ENCODE data around the gene HPSE2.

HPSE2 gene

GRCh38 chr10:98642281-98642680 is 593.4 kb downstream of the HPSE2 start:
- 86 to 95% methylated on average over 1 to 2 of the region's 2 CpGs for WGBS, 2 experiments
- Histone ChIP-seq H3K27ac (ENCODE audit: insufficient read depth, low read depth, low read length, poor library complexity, severe bottlenecking) (no peak overlapping the region), H3K9me3 (ENCODE audit: control insufficient read depth, low read length) (no peaks in the 10 kb centered on the region), H3K4me3 (ENCODE audit: insufficient read depth, low read depth, low read length) (no peak overlapping the region), H3K4me1 (ENCODE audit: control insufficient read depth, insufficient read depth, low read length) (peaks cover 11% of the 10 kb centered on the region), H3K36me3 (ENCODE audit: control insufficient read depth, insufficient read depth, low read length) (no peaks in the 10 kb centered on the region), H3K27me3 (ENCODE audit: control insufficient read depth, insufficient read depth, low read length, poor library complexity, severe bottlenecking) (no peaks in the 10 kb centered on the region)

GRCh38 chr10:98638920-98639319 is 596.7 kb downstream of the HPSE2 start:
- Histone ChIP-seq H3K4me3 (ENCODE audit: insufficient read depth, low read depth, low read length) (no peak overlapping the region), H3K27me3 (ENCODE audit: control insufficient read depth, insufficient read depth, low read length, poor library complexity, severe bottlenecking) (no peaks in the 10 kb centered on the region), H3K27ac (ENCODE audit: insufficient read depth, low read depth, low read length, poor library complexity, severe bottlenecking) (no peak overlapping the region), H3K36me3 (ENCODE audit: control insufficient read depth, insufficient read depth, low read length) (no peaks in the 10 kb centered on the region), H3K9me3 (ENCODE audit: control insufficient read depth, low read length) (no peaks in the 10 kb centered on the region), H3K4me1 (ENCODE audit: control insufficient read depth, insufficient read depth, low read length) (no peaks in the 10 kb centered on the region)
- WGBS, 2 experiments, result 83 to 84% methylated on average over 5 of the region's 5 CpGs

GRCh38 chr10:98636921-98637329 is 598.7 kb downstream of the HPSE2 start:
- Histone ChIP-seq H3K4me1 (ENCODE audit: control insufficient read depth, insufficient read depth, low read length) (no peaks in the 10 kb centered on the region), H3K27ac (ENCODE audit: insufficient read depth, low read depth, low read length, poor library complexity, severe bottlenecking) (no peak overlapping the region), H3K9me3 (ENCODE audit: control insufficient read depth, low read length) (no peaks in the 10 kb centered on the region)

GRCh38 chr10:98632456-98633150 is 603.0 kb downstream of the HPSE2 start:
- Histone ChIP-seq H3K4me3 (ENCODE audit: insufficient read depth, low read depth, low read length) (no peak overlapping the region), H3K4me1 (ENCODE audit: control insufficient read depth, insufficient read depth, low read length) (no peaks in the 10 kb centered on the region), H3K9me3 (ENCODE audit: control insufficient read depth, low read length) (no peaks in the 10 kb centered on the region), H3K27me3 (ENCODE audit: control insufficient read depth, insufficient read depth, low read length, poor library complexity, severe bottlenecking) (no peaks in the 10 kb centered on the region), H3K27ac (ENCODE audit: insufficient read depth, low read depth, low read length, poor library complexity, severe bottlenecking) (no peak overlapping the region), H3K36me3 (ENCODE audit: control insufficient read depth, insufficient read depth, low read length) (no peaks in the 10 kb centered on the region)
- 82 to 87% methylated on average over 7 of the region's 7 CpGs for WGBS, 2 experiments

More at GRCh38 chr10:98636921-98637329, 598.7 kb downstream of the HPSE2 start:
- H3K27me3 ChIP-seq (ENCODE audit: control insufficient read depth, insufficient read depth, low read length, poor library complexity, severe bottlenecking), result no peaks in the 10 kb centered on the region
- no peaks in the 10 kb centered on the region for H3K36me3 ChIP-seq (ENCODE audit: control insufficient read depth, insufficient read depth, low read length)
- H3K4me3 ChIP-seq (ENCODE audit: insufficient read depth, low read depth, low read length), result no peak overlapping the region

- Histone ChIP-seq H3K36me3 (ENCODE audit: control insufficient read depth, insufficient read depth, low read length) (no peaks in the 10 kb centered on the region), H3K27me3 (ENCODE audit: control insufficient read depth, insufficient read depth, low read length, poor library complexity, severe bottlenecking) (no peaks in the 10 kb centered on the region), H3K9me3 (ENCODE audit: control insufficient read depth, low read length) (no peaks in the 10 kb centered on the region), H3K4me1 (ENCODE audit: control insufficient read depth, insufficient read depth, low read length) (no peaks in the 10 kb centered on the region), H3K4me3 (ENCODE audit: insufficient read depth, low read depth, low read length) (no peak overlapping the region), H3K27ac (ENCODE audit: insufficient read depth, low read depth, low read length, poor library complexity, severe bottlenecking) (no peak overlapping the region)
- 97 to 98% methylated on average over 1 of the region's 1 CpG for WGBS, 2 experiments
These were observed 607.4 kb downstream of the HPSE2 start for GRCh38 chr10:98628206-98628605.

- Histone ChIP-seq H3K27me3 (ENCODE audit: control insufficient read depth, insufficient read depth, low read length, poor library complexity, severe bottlenecking) (no peaks in the 10 kb centered on the region), H3K36me3 (ENCODE audit: control insufficient read depth, insufficient read depth, low read length) (no peaks in the 10 kb centered on the region), H3K4me3 (ENCODE audit: insufficient read depth, low read depth, low read length) (no peak overlapping the region), H3K27ac (ENCODE audit: insufficient read depth, low read depth, low read length, poor library complexity, severe bottlenecking) (no peak overlapping the region), H3K4me1 (ENCODE audit: control insufficient read depth, insufficient read depth, low read length) (no peaks in the 10 kb centered on the region), H3K9me3 (ENCODE audit: control insufficient read depth, low read length) (no peaks in the 10 kb centered on the region)
- 100% methylated on average over 1 of the region's 1 CpG for WGBS, 2 experiments
These were observed 607.9 kb downstream of the HPSE2 start for GRCh38 chr10:98627711-98628110.

GRCh38 chr10:98624963-98625362 is 610.7 kb downstream of the HPSE2 start:
- 78 to 79% methylated on average over 2 of the region's 2 CpGs for WGBS, 2 experiments
- Histone ChIP-seq H3K9me3 (ENCODE audit: control insufficient read depth, low read length) (no peaks in the 10 kb centered on the region), H3K4me3 (ENCODE audit: insufficient read depth, low read depth, low read length) (no peak overlapping the region), H3K4me1 (ENCODE audit: control insufficient read depth, insufficient read depth, low read length) (no peaks in the 10 kb centered on the region), H3K27me3 (ENCODE audit: control insufficient read depth, insufficient read depth, low read length, poor library complexity, severe bottlenecking) (no peaks in the 10 kb centered on the region), H3K36me3 (ENCODE audit: control insufficient read depth, insufficient read depth, low read length) (no peaks in the 10 kb centered on the region), H3K27ac (ENCODE audit: insufficient read depth, low read depth, low read length, poor library complexity, severe bottlenecking) (no peak overlapping the region)

- 86 to 95% methylated on average over 2 to 3 of the region's 3 CpGs for WGBS, 2 experiments
- no peaks in the 10 kb centered on the region for H3K27me3 ChIP-seq (ENCODE audit: control insufficient read depth, insufficient read depth, low read length, poor library complexity, severe bottlenecking)
- H3K36me3 ChIP-seq (ENCODE audit: control insufficient read depth, insufficient read depth, low read length), result no peaks in the 10 kb centered on the region
- H3K4me1 ChIP-seq (ENCODE audit: control insufficient read depth, insufficient read depth, low read length), result no peaks in the 10 kb centered on the region
- H3K9me3 ChIP-seq (ENCODE audit: control insufficient read depth, low read length), result no peaks in the 10 kb centered on the region
- H3K4me3 ChIP-seq (ENCODE audit: insufficient read depth, low read depth, low read length), result no peak overlapping the region
- H3K27ac ChIP-seq (ENCODE audit: insufficient read depth, low read depth, low read length, poor library complexity, severe bottlenecking), result no peak overlapping the region
These were observed 612.5 kb downstream of the HPSE2 start for GRCh38 chr10:98623176-98623575.

- Histone ChIP-seq H3K9me3 (ENCODE audit: control insufficient read depth, low read length) (no peaks in the 10 kb centered on the region), H3K27me3 (ENCODE audit: control insufficient read depth, insufficient read depth, low read length, poor library complexity, severe bottlenecking) (no peaks in the 10 kb centered on the region), H3K27ac (ENCODE audit: insufficient read depth, low read depth, low read length, poor library complexity, severe bottlenecking) (no peak overlapping the region), H3K36me3 (ENCODE audit: control insufficient read depth, insufficient read depth, low read length) (no peaks in the 10 kb centered on the region), H3K4me1 (ENCODE audit: control insufficient read depth, insufficient read depth, low read length) (no peaks in the 10 kb centered on the region), H3K4me3 (ENCODE audit: insufficient read depth, low read depth, low read length) (no peak overlapping the region)
- 45 to 50% methylated on average over 1 of the region's 1 CpG for WGBS, 2 experiments
These were observed 614.0 kb downstream of the HPSE2 start for GRCh38 chr10:98621630-98622029.

GRCh38 chr10:98620503-98620902 is 615.1 kb downstream of the HPSE2 start:
- Histone ChIP-seq H3K27me3 (ENCODE audit: control insufficient read depth, insufficient read depth, low read length, poor library complexity, severe bottlenecking) (no peaks in the 10 kb centered on the region), H3K4me3 (ENCODE audit: insufficient read depth, low read depth, low read length) (no peak overlapping the region), H3K9me3 (ENCODE audit: control insufficient read depth, low read length) (no peaks in the 10 kb centered on the region), H3K27ac (ENCODE audit: insufficient read depth, low read depth, low read length, poor library complexity, severe bottlenecking) (no peak overlapping the region), H3K36me3 (ENCODE audit: control insufficient read depth, insufficient read depth, low read length) (no peaks in the 10 kb centered on the region), H3K4me1 (ENCODE audit: control insufficient read depth, insufficient read depth, low read length) (no peaks in the 10 kb centered on the region)
- WGBS, 2 experiments, result 49 to 56% methylated on average over 2 of the region's 2 CpGs

GRCh38 chr10:98619446-98619845 is 616.2 kb downstream of the HPSE2 start:
- WGBS, 2 experiments, result 89 to 91% methylated on average over 1 of the region's 1 CpG
- Histone ChIP-seq H3K36me3 (ENCODE audit: control insufficient read depth, insufficient read depth, low read length) (no peaks in the 10 kb centered on the region), H3K27me3 (ENCODE audit: control insufficient read depth, insufficient read depth, low read length, poor library complexity, severe bottlenecking) (no peaks in the 10 kb centered on the region), H3K4me3 (ENCODE audit: insufficient read depth, low read depth, low read length) (no peak overlapping the region), H3K27ac (ENCODE audit: insufficient read depth, low read depth, low read length, poor library complexity, severe bottlenecking) (no peak overlapping the region), H3K9me3 (ENCODE audit: control insufficient read depth, low read length) (no peaks in the 10 kb centered on the region), H3K4me1 (ENCODE audit: control insufficient read depth, insufficient read depth, low read length) (no peaks in the 10 kb centered on the region)

Measured in ectodermal cell (in vitro differentiated cells).